ENCODE results near the gene SST. TPM values are rescaled to one million over a fixed set of nuclear protein-coding genes. Genes with fewer than 3 reads are reported as not detected.
A peak's percentile ranks its signal among the peaks of the same experiment; 100 is the strongest.

SST gene
- total and polyA plus RNA-seq, 2 of the 13 experiments (the other 11 are each of a cell fraction or from before 2014, with no cell fraction given), result not detected

GRCh38 chr3:187669675-187670504 is at the start of gene SST (continued):
- TF ChIP-seq CEBPB (IDR thresholded peaks at IDR 0.05; ENCODE audit: borderline replicate concordance, low read depth, low read length) (no peak), ZNF383 (CRISPR knock-in tag; IDR thresholded peaks at IDR 0.05; ENCODE audit: borderline replicate concordance) (no peak), GMEB1 (CRISPR knock-in tag; IDR thresholded peaks at IDR 0.05; ENCODE audit: borderline replicate concordance) (no peak), ZNF737 (CRISPR knock-in tag; IDR thresholded peaks at IDR 0.05; ENCODE audit: borderline replicate concordance) (no peak), FIP1L1 (IDR thresholded peaks at IDR 0.05; ENCODE audit: borderline replicate concordance, insufficient read depth, low read depth, low read length) (no peak), SP2 (CRISPR knock-in tag; IDR thresholded peaks at IDR 0.05) (peak; percentile 39), TFDP1 (CRISPR knock-in tag; IDR thresholded peaks at IDR 0.05; ENCODE audit: borderline replicate concordance) (peak; percentile 43; the same call in 1 of the 2 replicates), GZF1 (CRISPR knock-in tag; IDR thresholded peaks at IDR 0.05) (peak; percentile 88; the same call in 1 of the 2 replicates), ISL2 (CRISPR knock-in tag; IDR thresholded peaks at IDR 0.05) (peak; percentile 79), ELF4 (CRISPR knock-in tag; IDR thresholded peaks at IDR 0.05; ENCODE audit: borderline replicate concordance) (no peak; the same call in 1 of the 2 replicates), DZIP1 (CRISPR knock-in tag; IDR thresholded peaks at IDR 0.05) (peak; percentile 93), HHEX (CRISPR knock-in tag; IDR thresholded peaks at IDR 0.05) (peak; percentile 79), ZNF567 (CRISPR knock-in tag; IDR thresholded peaks at IDR 0.05; ENCODE audit: borderline replicate concordance) (no peak), ZNF335 (CRISPR knock-in tag; IDR thresholded peaks at IDR 0.05) (peak; percentile 94)
- TF ChIP-seq, protein P1, sequence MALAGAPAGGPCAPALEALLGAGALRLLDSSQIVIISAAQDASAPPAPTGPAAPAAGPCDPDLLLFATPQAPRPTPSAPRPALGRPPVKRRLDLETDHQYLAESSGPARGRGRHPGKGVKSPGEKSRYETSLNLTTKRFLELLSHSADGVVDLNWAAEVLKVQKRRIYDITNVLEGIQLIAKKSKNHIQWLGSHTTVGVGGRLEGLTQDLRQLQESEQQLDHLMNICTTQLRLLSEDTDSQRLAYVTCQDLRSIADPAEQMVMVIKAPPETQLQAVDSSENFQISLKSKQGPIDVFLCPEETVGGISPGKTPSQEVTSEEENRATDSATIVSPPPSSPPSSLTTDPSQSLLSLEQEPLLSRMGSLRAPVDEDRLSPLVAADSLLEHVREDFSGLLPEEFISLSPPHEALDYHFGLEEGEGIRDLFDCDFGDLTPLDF (CRISPR knock-in tag; IDR thresholded peaks at IDR 0.05), result peak; percentile 85

Measured in HepG2 (cell line).